ENCODE results near the gene SMCO3.

The SMCO3 gene

DNA sequence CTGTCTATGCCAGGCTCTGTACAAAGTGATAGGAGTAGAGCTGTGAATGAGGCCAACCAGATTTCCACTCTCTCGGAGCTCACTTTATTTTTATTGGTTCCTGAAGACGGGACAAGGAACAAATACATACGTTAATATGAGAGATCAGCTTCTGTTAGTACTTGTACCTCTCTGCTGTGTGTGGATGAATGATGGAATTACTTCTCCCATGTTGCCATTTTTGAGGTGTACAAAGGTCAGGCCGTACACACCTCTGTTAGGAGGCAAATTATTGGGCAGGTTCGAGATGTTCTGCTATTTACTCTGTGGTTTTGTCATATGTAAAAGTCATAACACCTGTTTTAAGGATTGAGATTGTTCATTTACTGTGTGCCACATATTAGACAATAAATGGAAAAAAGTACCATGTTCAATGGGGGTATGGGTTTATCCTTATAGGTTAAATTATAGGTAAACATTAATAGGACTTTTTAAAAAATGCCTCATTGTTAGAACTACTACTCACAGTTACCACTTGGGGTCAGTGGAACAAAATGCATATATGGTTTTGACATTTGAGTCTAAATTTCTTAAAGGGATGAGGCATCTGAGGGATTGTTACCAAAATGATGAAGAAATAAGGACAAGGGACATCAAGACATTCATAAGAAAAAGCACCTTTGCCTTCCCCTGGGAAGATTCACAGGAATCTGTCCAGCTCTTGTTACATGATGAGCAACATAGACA is 37.6 kb downstream of the SMCO3 start:
- H3K4me3 ChIP-seq (ENCODE audit: low read depth, low read length) = no peak overlapping the region

DNA sequence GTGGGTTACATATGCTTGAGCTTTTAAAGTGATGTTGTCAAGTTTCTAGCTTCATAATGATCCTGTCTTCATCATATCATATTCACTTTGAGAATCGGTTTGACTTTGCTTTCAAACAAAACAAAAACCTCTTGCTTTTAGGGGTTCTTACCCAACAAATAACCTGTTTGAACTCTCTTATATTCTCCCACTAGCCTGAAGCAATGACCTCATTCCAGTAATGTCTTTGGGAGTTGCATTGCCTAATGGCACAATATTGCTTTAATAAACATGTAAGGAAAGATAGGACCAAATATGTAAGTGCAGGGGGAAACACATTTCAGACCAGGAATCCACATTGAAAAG is 38.4 kb downstream of the SMCO3 start:
- peak overlapping the region; percentile 97 for H3K4me3 ChIP-seq (ENCODE audit: low read depth, low read length)

More for the DNA sequence above, 37.6 kb downstream of the SMCO3 start:
- TF ChIP-seq, protein P1, sequence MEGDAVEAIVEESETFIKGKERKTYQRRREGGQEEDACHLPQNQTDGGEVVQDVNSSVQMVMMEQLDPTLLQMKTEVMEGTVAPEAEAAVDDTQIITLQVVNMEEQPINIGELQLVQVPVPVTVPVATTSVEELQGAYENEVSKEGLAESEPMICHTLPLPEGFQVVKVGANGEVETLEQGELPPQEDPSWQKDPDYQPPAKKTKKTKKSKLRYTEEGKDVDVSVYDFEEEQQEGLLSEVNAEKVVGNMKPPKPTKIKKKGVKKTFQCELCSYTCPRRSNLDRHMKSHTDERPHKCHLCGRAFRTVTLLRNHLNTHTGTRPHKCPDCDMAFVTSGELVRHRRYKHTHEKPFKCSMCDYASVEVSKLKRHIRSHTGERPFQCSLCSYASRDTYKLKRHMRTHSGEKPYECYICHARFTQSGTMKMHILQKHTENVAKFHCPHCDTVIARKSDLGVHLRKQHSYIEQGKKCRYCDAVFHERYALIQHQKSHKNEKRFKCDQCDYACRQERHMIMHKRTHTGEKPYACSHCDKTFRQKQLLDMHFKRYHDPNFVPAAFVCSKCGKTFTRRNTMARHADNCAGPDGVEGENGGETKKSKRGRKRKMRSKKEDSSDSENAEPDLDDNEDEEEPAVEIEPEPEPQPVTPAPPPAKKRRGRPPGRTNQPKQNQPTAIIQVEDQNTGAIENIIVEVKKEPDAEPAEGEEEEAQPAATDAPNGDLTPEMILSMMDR (IDR thresholded peaks at IDR 0.05; ENCODE audit: borderline replicate concordance, insufficient read depth, low read depth, low read length) = no peak; the same call in 1 of the 2 replicates

DNA sequence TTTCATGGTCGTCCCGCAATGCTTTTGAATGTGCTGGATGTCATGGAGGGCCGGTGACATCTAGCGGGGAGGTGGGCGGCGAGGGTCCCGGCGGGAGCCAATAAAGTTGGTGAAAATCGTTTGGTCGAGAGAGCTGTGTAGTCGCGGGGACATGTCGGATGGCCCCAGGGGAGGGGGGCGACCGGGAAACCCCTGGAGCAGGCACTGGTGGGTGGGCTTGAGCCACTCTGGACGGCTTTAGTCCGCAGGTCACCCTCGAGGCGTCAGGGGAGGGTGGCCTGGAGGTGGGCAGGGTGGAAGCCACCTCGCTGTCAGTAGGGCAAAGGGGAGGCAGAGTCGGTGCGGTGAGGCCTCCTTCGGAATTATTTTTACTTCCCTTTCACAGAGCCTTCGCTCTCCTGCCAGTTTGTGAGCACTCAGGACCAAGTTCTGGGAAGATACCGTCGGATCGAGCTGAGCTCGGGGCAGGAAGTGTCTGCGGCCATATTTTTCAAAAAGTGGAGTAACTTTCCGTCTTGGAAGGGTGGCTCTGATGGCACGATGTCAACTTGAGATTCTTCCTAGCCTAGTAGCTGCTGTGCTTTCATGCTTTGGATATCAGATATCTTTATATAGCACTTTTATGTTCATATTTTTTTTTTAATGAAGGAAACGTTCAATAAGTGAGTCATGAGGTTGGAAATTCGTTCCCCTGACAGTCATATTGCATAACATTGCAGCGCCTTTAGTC is 38.9 kb downstream of the SMCO3 start:
- TF ChIP-seq, protein P1 (IDR thresholded peaks at IDR 0.05; ENCODE audit: borderline replicate concordance, insufficient read depth, low read depth, low read length) = no peak
- H3K4me3 ChIP-seq (ENCODE audit: low read depth, low read length) = peak overlapping the region; percentile 97

More for the DNA sequence above, 38.4 kb downstream of the SMCO3 start:
- TF ChIP-seq, protein P1 (IDR thresholded peaks at IDR 0.05; ENCODE audit: borderline replicate concordance, insufficient read depth, low read depth, low read length) = no peak

DNA sequence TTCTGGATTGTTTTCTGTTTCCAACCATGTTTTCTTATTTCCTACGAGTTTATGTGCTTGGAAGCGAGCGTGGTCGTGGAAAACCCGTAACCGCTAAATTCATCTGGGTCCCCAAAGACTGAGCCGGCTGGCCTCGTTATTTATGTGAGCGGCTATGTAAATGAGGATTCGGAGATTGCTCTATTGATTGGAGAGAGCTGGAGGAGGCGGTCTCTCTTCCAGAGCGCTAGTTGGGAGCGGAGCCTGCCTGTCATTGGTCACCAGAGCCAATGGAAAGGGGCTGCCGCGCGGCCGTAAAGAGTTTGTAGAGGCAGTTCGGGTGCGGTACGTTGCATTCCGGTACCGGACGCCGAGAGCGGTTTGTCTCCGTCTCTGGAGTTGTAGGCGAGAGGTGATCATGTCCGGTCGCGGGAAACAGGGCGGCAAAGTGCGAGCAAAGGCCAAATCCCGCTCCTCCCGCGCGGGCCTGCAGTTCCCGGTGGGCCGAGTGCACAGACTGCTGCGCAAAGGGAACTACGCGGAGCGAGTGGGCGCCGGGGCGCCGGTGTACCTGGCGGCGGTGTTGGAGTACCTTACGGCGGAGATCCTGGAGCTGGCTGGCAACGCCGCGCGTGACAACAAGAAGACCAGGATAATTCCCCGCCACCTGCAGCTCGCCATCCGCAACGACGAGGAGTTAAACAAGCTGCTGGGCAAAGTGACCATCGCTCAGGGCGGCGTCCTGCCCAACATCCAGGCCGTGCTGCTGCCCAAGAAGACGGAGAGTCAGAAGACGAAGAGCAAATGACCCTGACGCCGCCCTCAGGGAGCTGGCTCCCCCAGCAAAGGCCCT is 39.7 kb downstream of the SMCO3 start:
- peak overlapping the region; percentile 97 for H3K4me3 ChIP-seq (ENCODE audit: low read depth, low read length)
- TF ChIP-seq, protein P1 (IDR thresholded peaks at IDR 0.05; ENCODE audit: borderline replicate concordance, insufficient read depth, low read depth, low read length) = no peak

DNA sequence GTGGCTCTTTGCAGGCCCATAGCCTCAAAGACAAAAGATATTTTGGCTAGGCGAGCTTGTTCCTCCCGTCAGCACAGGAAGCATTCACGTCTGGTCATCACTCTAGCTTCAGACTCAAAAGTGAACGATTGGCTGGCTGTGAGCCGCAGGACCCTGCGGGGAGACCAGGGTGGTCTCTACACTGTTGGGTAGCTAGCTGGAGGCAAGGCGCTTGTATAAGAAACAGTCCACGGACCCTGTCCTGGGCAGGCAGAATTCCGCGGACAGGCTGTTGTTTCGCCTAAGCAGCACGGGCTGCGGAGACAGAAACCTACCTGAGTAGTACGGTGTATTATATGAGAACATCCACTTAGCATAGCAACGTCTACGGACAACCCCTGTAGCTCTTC is 40.3 kb downstream of the SMCO3 start:
- peak overlapping the region; percentile 97 for H3K4me3 ChIP-seq (ENCODE audit: low read depth, low read length)
- TF ChIP-seq, protein P1 (IDR thresholded peaks at IDR 0.05; ENCODE audit: borderline replicate concordance, insufficient read depth, low read depth, low read length) = no peak

DNA sequence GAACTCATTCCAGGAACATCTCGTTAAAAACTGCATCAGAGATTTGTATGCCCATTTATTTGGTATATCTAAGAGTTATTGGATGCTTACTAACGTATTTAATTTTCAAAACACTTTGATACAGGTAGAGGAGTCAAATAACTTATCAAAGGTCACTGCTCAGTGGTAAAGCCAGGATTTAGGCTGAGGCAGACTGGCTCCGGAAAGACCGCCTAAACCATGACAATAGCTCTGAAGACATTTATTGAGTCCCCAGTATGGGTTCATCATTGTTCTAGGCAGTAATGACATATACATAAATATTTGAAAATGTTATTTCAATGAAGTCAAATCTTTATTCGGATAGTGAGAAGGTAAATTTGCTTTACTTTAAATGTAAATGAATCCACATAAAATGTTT is 41.0 kb downstream of the SMCO3 start:
- TF ChIP-seq, protein P1 (IDR thresholded peaks at IDR 0.05; ENCODE audit: borderline replicate concordance, insufficient read depth, low read depth, low read length) = no peak
- no peak overlapping the region for H3K4me3 ChIP-seq (ENCODE audit: low read depth, low read length)

Measured in GM12875 (cell line).